Hepatocyte (in vitro differentiated cells): ENCODE data around the gene ATP2B3. TPM values are rescaled to one million over a fixed set of nuclear protein-coding genes. Genes with fewer than 3 reads are reported as not detected.

Source experiments
- DNase-seq: peaks from one replicate; pipeline ENCODE4 v3.0.0-alpha.2; 2016; ENCODE audit warnings: low spot score
- H2AFZ ChIP-seq: fragments of 200-600 bp; sonication (generic); 2 replicates; pipeline ENCODE4 v1.6.0; 2016; ENCODE audit warnings: antibody characterized with exemption, mild to moderate bottlenecking
- H3K27ac ChIP-seq: fragments of 200-600 bp; sonication (generic); 2 replicates; pipeline ENCODE4 v1.5.1; 2016; ENCODE audit warnings: mild to moderate bottlenecking
- H3K27me3 ChIP-seq: fragments of 200-600 bp; sonication (generic); 2 replicates; pipeline ENCODE4 v1.6.1; 2016
- H3K36me3 ChIP-seq: fragments of 200-600 bp; sonication (generic); replicated peaks from 2 replicates; pipeline ENCODE4 v1.5.1; 2016; ENCODE audit warnings: low read depth; ENCODE audit not compliant: insufficient read depth
- H3K4me1 ChIP-seq: fragments of 200-600 bp; sonication (generic); 2 replicates; pipeline ENCODE4 v1.5.1; 2016; ENCODE audit warnings: mild to moderate bottlenecking, moderate library complexity; ENCODE audit not compliant: insufficient read depth
- H3K4me2 ChIP-seq: fragments of 200-600 bp; sonication (generic); 2 replicates; pipeline ENCODE4 v1.6.0; 2016
- H3K4me3 ChIP-seq: fragments of 200-600 bp; sonication (generic); 2 replicates; pipeline ENCODE4 v1.5.1; 2016; ENCODE audit warnings: mild to moderate bottlenecking
- H3K79me2 ChIP-seq: fragments of 200-600 bp; sonication (generic); 2 replicates; pipeline ENCODE4 v1.6.0; 2017; ENCODE audit warnings: mild to moderate bottlenecking
- H3K9me2 ChIP-seq: fragments of 200-600 bp; sonication (generic); replicated peaks from 2 replicates; pipeline ENCODE4 v1.6.0; 2017; ENCODE audit warnings: mild to moderate bottlenecking; ENCODE audit not compliant: insufficient read depth
- H3K9me3 ChIP-seq: fragments of 200-600 bp; sonication (generic); 2 replicates; pipeline ENCODE4 v1.5.1; 2016; ENCODE audit warnings: low read depth, mild to moderate bottlenecking
- H4K20me1 ChIP-seq: fragments of 200-600 bp; sonication (generic); 2 replicates; pipeline ENCODE4 v1.6.0; 2016; ENCODE audit warnings: mild to moderate bottlenecking; ENCODE audit not compliant: insufficient read depth, poor library complexity, severe bottlenecking
- CTCF ChIP-seq: fragments of 200-600 bp; sonication (generic); IDR thresholded peaks from 2 replicates; pipeline ENCODE4 v1.5.1; 2016; ENCODE audit warnings: antibody characterized with exemption, mild to moderate bottlenecking; ENCODE audit not compliant: poor library complexity
- EZH2 ChIP-seq: fragments of 200-600 bp; sonication (generic); IDR thresholded peaks from 2 replicates; pipeline ENCODE4 v1.6.1; 2016; ENCODE audit warnings: antibody characterized with exemption, mild to moderate bottlenecking, borderline replicate concordance
- EZH2phosphoT487 ChIP-seq: fragments of 200-600 bp; sonication (generic); IDR thresholded peaks from one replicate; pipeline ENCODE4 v1.6.1; 2018; ENCODE audit warnings: antibody characterized with exemption, mild to moderate bottlenecking, low read depth, moderate library complexity; ENCODE audit not compliant: unreplicated experiment, severe bottlenecking
- WGBS: methylation state at CpG from one replicate; pipeline ENCODE4 v1.1.6; 2016; ENCODE audit warnings: low lambda C conversion rate; ENCODE audit errors: missing lambda C conversion rate; 5-methylcytosine and 5-hydroxymethylcytosine counted together
- polyA plus RNA-seq: library from polyadenylated mRNA; unstranded; fragments of >200 nt; fragmentation: Nextera tagmentation; extraction: Ambion mirVana; gene quantifications from 2 replicates; pipeline ENCODE4 v1.2.1, GENCODE V29; 2016
- total RNA-seq: library from RNA; depleted of rRNA; stranded (reverse); fragments of >200 nt; gene quantifications from 2 replicates; pipeline ENCODE4 v1.2.3, GENCODE V29; 2014

ATP2B3 gene
- total and polyA plus RNA-seq, 2 experiments from 2014 or later, result 0.07 TPM; not detected in 1

- TF ChIP-seq CTCF (no peak), EZH2phosphoT487 (no peak), EZH2 (no peak)
- no peaks in the 10 kb centered on the region for H3K4me1 ChIP-seq
- WGBS, result 94% methylated on average over 10 of the region's 10 CpGs
- no peak overlapping the region for H3K4me3 ChIP-seq
- DNase-seq, result no peak
- no peak overlapping the region for H3K27ac ChIP-seq
- H3K36me3 ChIP-seq, result no peaks in the 10 kb centered on the region
- H3K27me3 ChIP-seq, result no peaks in the 10 kb centered on the region
- H3K4me2 ChIP-seq, result no peak overlapping the region
- H3K79me2 ChIP-seq, result no peaks in the 10 kb centered on the region
- H3K9me3 ChIP-seq, result no peaks in the 10 kb centered on the region
- H3K9me2 ChIP-seq, result no peaks in the 10 kb centered on the region
- no peak overlapping the region for H2AFZ ChIP-seq
- no peaks in the 10 kb centered on the region for H4K20me1 ChIP-seq
These were observed 95.0 kb downstream of the ATP2B3 start for GRCh38 chrX:153612413-153612812.

GRCh38 chrX:153614818-153615217 is 97.4 kb downstream of the ATP2B3 start:
- no peaks in the 10 kb centered on the region for H4K20me1 ChIP-seq
- H3K79me2 ChIP-seq, result no peaks in the 10 kb centered on the region
- 79% methylated on average over 6 of the region's 6 CpGs for WGBS
- no peak overlapping the region for H2AFZ ChIP-seq
- H3K9me3 ChIP-seq, result no peaks in the 10 kb centered on the region
- H3K4me3 ChIP-seq, result no peak overlapping the region
- TF ChIP-seq CTCF, result no peak
- TF ChIP-seq EZH2phosphoT487, result no peak
- TF ChIP-seq EZH2, result no peak
- H3K9me2 ChIP-seq, result no peaks in the 10 kb centered on the region
- DNase-seq, result no peak
- no peaks in the 10 kb centered on the region for H3K27me3 ChIP-seq
- no peaks in the 10 kb centered on the region for H3K4me1 ChIP-seq
- H3K36me3 ChIP-seq, result no peaks in the 10 kb centered on the region
- no peak overlapping the region for H3K4me2 ChIP-seq
- no peak overlapping the region for H3K27ac ChIP-seq

GRCh38 chrX:153620576-153620975 is 103.1 kb downstream of the ATP2B3 start:
- Histone ChIP-seq H3K36me3 (no peaks in the 10 kb centered on the region), H3K9me3 (no peaks in the 10 kb centered on the region), H4K20me1 (no peaks in the 10 kb centered on the region), H3K4me2 (no peak overlapping the region), H2AFZ (no peak overlapping the region), H3K4me3 (no peak overlapping the region), H3K4me1 (peaks cover 5% of the 10 kb centered on the region), H3K27me3 (no peaks in the 10 kb centered on the region), H3K27ac (no peak overlapping the region), H3K9me2 (no peaks in the 10 kb centered on the region), H3K79me2 (no peaks in the 10 kb centered on the region)
- WGBS, result 71% methylated on average over 5 of the region's 5 CpGs
- no peak for DNase-seq
- TF ChIP-seq EZH2phosphoT487 (no peak), EZH2 (no peak), CTCF (no peak)
